HG03439 (cell line): ENCODE data around the gene IFT20.

Experiments
- ATAC-seq: cut with Tn5 transposase; IDR thresholded peaks from one replicate; pipeline ENCODE4 v1.9.1; 2021; ENCODE audit warnings: mild to moderate bottlenecking, moderate library complexity; ENCODE audit not compliant: unreplicated experiment

Gene IFT20

DNA sequence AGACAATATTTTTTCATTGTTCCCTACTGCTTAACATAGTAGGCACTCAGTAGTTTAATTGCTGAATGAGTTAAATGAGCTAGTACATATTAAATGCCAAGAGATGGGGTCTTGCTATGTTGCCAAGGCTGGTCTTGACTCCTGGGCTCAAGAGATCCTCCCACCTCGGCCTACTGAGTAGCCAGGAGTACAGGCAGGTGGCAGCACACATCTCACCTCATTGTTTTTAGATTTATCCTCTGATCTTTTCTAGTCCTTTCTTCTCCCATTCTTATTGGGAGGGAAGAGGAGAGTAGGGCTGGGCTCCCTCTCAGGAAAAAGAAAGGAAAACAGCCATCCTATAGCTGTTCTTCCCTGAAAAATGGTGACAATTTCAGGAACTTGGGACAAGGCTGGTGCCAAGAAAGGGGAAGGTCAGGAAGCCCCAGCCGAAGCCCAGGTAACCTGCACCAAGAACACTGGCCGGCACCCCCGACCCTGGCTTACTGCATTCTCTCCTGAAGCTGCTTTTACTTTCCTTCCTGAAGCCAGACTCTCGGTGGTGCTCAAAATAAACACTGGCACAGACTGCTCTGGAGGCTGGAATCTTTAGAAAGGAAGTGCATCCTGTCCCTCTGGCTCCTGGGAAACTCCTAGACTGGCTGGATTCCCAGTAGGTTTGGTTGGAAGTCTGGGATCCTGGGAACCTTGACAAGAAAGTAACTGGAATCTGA, 2.9 kb upstream of the IFT20 start:
- no peak for ATAC-seq

DNA sequence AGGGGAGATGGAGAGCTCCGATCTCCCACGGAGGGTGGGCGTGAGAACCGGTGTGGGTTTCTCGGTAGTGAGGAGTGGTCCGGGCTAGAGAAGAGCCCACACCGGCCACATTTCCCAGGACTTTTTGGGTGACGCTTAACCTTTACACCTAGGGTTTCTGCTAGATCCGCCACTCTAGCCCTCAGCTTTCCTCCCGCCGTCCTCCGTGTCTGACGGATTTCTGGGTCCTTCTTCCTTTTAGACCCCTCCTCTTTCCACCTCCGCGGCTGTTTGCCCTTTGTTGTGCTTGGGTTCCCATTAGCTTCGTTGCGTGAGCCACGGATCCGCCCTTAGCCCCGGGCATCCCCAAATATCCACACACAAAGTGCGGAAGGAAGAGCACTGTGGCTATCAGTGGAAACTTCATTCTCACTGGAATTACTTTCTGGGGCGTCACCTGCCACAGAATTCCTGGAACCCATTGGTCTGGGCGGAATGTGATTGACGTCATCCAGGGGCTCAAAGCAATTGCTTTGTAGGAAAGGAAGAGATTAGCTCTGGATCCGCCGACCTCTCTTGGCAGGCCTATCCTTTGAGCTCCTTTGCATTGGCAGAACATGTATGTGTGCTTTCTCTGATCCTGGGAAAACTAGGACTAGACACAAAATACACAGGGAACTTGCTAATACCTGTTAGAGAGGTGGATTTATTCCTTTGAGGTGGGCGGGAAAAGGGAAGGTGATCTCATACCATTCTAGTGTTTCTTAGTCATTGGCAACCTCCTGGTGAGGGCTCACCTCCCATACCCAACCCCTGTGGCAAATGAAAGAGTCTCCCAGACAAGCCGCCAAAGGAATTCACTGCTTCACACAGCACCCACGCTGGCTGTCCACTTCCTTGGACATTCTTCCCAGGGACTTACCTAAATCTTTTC, 943 bp upstream of the IFT20 start:
- no peak for ATAC-seq

DNA sequence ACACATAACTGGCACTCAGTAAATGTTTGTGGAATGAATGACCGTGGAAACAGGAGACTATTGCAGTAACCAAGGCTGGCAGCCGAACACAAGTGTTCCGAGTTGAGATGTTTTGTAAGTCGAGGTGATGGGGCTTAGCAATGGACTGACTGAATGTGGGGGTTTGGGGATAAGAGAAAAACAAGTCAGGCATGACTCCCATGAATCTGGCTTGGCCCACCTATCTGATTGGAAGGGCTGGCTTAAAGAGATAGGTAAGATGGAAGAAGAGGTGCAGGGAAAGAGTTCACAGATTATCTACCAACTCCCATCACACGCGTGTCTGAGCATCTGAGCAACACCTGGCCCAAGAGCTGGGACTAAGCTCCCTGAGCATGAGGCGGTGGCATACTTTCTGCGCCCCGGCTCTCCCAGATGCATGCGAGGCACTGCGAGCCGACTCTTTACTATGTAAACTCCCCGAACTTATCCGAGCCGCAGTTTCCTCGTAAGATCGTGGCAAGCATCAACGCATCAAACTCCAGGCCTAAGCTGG, 539 bp downstream of the IFT20 start:
- ATAC-seq = no peak

DNA sequence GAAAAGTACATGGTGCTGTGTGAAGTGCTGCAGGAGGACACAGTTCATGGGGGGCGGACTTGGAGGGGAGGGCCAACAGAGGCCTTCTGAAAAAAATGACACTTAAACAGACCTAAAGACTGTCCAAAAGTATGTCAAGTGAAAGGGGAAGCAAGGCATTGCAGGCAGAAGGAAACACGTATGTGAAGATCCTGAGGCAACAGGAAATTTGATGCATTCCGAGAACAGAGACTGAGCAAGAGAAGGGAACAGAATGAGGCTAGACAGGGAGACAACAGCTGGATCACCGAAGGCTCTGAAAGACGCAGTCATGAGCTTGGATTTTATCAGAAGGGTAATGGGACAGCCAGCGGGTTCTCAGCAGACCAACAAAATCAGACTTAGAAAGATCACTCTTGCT, 1.1 kb downstream of the IFT20 start:
- ATAC-seq = no peak

DNA sequence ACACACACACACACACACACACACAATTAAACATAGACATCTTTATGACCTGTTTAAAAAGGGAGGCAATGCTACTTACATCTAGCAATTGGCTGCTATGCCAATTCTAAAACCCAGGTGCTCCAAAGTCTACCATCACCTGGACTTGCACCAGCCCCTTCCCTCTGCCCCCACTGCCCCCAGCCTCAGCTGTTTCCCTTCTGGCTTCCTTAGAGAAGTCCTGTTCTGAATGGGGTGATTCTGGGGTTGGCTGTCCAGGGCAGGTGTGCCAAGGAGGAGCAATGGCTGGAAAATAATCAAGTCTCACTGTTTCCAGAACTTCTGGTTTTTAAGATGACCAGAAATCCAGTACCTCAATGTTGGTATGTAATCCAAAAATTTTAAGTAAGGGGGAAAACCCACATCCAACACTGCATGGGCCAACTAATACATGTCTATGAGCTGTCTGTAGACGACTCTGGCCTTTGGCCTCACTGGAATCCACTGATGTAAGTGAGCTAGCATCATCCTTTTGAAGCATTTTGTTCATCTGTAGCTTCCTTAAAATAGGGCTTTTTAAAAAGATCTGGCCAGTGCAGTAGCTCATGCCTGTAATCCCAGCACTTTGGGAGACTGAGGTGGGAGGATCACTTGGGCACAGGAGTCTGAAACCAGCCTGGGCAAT, 2.1 kb downstream of the IFT20 start:
- no peak for ATAC-seq

DNA sequence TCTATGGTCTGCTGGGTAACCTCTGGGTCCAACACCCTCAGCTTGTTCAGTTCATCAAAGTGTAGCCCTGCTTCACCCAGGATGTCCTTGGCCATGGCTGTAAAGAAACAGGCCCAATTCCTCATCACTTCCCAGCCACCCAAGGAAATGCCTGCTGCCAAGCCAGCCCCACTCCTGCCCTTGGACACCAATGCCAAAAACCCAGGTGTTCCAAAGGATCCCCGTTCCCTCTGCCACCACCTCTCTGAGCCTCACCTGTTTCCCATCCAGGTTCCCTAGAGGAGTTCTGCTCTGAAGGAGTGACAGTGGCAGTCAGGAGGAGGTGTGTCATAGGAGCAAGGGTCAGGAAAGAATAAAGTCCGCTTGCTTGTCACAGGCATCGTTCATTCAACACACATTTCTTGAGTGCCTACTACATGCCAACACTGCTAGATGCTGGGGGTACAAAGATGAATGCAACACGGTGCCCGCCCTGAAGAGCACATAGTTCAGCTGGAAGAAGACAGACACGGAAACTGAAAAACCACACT, 3.3 kb downstream of the IFT20 start:
- no peak for ATAC-seq

DNA sequence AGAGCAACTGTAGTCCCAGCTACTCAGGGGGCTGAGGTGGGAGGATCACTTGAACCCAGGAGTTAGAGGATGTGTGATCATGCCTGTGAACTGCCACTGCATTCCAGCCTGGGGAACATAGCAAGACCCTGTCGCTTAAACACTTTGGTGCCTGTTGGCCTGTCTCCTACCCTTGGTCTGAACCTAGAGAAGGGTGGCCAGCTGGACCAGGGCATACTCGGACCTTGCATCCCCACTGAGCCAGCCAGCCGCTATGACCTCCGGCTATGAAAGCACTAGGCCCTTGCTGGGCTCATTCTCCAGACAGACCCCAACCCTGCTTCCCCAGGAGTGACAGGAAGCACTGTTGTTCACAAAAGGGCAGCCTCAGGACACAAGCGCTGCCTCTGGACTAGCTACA, 4.6 kb downstream of the IFT20 start:
- ATAC-seq = no peak

DNA sequence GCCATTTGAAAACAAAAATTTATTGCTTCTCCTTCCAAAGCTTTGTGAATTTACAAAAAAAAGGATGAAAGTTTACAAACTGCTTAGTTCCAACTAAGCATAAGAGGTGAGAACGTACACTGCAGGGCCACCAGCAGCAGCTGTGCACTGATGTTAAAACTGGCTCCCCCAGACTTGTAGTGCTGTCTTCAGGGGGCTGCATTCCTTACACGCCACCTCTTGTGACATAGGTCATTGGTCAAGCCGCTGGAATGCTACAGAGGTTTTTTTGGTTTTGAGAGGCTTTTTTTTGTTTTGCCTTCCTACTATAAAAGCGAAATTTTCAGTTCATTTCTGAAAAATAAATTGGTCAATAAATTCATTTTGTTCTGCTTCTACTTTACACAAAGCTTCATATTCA, 6.9 kb downstream of the IFT20 start:
- ATAC-seq = no peak

DNA sequence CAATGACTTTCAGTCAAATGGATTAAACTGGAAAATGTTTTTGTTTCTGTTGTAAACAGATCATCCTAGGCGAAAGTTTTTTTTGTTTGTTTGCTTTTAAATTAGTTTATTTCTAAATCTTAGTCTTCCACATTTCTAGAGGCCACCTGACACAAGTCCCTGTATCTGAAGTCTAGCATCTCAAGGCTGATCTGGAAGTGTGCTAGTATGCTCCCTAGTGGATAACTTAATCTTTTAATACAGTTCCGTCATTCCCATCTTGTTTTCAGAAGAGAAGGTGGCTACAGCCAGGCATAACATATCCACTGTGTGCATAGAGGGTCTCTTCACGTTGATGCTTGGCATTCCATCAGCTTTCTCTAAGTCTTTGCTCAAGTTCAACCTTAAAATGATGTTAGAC, 7.6 kb downstream of the IFT20 start:
- no peak for ATAC-seq

DNA sequence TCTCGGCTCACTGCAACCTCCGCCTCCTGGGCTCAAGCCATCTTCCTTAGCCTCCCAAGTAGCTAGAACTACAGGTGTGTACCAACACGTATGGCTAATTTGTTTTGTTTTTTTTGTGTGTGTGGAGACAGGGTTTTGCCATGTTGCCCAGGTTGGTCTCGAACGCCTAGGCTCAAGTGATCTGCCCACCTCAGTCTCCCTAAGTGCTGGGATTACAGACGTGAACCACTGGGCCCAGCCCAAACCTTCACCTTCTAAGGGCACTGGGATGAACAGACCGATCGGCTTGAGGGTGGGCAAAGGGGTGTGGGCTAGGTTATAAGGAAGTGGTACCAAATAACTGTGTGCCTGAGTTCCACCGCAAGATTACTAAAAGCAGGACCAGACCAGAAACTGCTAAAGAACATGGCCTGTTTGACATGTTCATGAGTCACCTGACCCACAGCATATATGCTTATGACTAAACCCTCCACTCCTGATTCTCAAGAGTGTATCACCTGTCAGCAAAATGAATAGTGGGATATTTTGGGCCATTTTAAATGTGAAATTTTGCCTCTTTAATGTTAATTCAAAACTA, 8.2 kb downstream of the IFT20 start:
- no peak for ATAC-seq

DNA sequence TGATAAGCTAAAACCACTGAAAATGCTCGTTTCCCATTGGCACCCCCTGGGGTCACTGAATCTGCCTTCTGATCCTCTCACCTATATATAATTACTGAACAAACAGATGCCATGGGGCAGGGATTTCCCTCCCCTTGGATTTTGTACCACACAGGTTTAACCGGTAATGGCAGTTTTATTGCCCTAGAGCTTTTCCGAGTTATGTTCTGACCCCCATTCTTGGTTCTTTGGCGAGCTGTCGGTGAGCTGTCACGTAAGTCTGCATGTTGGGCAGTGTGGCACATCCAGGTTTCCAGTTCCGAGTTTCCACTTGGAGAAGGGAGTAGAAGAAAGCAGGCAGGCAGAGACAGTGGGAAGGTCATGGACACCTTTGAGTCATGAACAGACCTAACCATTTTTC, 9.2 kb downstream of the IFT20 start:
- ATAC-seq = no peak

DNA sequence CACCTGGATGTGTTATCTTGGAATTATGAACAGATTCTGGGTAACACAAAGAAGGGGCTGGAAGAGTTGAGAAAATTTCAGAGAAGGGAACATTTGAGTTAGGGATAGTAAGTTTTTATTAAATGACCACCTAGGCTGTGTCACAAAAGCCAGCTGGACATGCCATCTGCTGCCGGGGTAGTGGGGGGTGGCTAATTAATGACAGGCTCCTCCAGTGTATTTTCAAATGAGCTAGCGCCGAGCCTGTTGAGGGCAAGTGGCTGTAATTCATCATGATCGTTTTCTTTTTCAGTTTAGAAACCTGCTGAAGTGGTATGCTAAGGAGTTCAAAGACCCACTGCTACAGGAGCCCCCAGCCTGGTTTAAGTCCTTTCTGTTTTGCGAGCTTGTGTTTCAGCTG, 10.1 kb downstream of the IFT20 start:
- no peak for ATAC-seq

DNA sequence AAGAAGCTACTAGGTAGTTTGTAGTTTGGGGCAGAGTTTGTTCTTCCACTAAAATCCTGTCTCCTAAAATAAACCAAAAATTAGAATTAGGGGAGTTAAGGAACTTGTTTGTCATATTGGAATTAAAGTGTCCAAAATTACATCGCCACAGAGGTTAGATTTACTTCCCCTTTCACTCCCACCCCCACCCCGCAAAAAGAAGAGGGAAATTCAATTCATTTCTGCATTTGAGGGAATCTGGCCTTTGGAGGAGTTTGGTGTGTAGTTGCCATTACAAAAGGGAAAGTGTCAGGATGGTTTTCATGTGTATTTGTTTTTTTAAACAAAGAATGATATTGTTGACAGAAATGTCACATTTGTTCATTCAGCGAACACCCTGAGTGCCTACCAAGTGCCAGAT, 10.5 kb downstream of the IFT20 start:
- no peak for ATAC-seq

DNA sequence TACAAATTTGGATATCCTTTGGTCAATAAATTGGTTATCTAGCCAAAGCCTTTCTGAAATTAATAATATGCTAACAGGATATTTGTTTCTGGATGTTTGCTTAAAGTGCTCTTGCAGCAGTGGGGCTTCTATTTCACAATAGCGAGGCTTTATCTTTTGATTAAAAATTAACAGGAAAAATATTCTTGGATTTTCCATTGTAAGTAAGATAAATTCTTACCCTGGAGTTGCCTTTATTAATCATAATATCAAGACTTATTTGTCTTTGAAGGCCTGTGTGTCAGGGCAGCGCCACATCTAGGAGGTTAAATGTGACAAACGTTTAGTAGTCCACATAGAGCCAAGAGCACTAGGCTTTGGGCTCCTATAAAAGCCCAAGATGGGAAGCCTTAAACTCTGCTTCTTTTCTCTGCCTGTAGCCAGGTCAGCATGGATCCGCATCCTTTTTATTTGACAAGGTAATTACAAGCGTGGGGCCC, 11.0 kb downstream of the IFT20 start:
- ATAC-seq = no peak

DNA sequence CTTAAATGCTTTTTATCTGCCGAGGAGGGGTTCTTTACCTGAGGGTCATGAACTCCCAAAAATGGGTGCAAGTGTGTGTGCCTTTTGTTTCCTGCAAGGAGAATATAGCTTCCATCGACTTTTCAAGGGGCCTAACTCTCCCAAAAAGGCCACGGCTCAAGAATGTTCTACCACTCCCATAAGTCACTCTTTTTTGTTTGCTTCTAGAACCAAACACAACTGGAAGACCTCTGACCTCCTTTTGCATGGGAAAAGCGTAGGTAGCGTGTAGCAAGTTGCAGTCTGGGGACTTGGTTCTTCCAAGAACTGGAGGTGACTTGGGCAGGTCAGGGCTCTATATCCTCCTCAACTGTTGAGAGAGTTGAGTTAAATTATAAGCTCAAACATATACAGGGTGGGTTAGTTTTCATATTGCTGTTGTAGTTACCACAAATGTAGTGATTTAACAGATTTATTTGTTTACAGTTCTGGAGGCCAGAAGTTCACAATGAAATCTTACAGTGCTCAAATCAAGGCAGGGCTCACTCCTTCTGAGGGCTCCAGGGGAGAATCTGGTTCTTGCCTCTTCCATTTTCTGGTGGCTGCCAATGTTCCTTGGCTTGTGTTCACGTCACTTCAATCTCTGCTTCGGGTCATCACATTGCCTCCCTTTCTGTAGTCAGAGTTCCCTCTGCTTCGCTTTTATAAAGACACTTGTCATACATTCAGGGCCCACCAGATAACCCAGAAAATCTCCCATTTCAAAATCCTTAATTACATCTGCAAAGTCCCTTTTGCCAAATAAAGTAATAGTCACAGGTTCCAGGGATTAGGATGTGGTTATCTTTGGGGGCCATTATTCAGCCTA, 14.8 kb downstream of the IFT20 start:
- no peak for ATAC-seq

DNA sequence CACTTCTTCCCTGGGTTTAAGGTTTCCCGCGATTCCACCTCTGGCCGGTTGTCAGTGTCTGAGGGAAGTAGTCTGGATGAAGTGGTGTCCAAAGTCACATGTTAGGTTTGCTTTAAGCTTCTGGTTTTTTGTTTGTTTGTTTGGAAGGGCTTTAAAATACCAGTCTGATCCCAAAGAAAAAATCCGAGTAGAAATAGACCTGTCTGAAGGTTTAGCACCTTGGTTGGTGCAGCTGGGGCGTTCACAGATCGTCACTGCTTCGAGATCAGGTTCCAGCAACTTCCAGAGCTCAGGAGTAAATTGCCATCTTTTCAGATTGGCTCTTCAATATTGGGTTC, 15.7 kb downstream of the IFT20 start:
- no peak for ATAC-seq

DNA sequence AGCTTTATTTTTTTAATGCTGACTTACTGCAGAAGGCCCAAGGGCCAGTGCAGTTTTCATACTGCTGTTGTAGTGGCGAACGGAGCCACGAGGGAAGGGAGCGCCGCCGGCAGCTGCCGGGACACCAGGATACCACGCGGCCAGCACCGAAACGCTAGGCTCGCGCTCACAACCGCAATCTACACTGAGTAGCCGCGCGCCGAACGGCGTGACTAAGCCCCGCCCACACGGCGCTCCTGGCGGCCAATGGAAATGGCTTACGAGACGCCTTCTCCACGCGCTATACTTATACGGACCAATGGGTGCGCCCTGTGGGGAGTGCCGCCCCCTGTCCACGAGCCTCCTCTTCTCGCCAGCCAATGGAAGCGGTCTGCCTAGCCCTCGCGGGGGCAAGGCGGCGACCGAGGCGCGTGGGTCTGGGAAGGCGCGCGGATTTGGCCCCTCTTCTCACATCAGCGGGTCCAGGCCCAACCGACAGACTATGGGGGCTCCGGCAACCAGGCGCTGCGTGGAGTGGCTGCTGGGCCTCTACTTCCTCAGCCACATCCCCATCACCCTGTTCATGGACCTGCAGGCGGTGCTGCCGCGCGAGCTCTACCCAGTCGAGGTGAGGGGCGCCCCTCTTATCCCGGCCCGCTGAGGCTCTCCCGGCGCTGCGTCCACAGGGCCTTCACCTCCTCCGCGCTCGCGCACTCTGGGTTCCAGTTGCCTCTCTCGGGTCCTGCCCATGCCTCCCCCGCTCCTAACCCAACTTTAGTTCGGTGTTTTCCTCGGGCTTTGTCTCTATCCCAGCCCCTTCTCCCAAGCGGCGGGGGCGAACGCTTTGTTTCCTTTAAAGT, 16.3 kb downstream of the IFT20 start, which contains the start of gene TMEM97:
TMEM97 (plus strand) TSS at position 442 of the 839 bp plus-strand sequence; CDS start at position 482, 40 bp downstream.
- peak; percentile 86 for ATAC-seq

DNA sequence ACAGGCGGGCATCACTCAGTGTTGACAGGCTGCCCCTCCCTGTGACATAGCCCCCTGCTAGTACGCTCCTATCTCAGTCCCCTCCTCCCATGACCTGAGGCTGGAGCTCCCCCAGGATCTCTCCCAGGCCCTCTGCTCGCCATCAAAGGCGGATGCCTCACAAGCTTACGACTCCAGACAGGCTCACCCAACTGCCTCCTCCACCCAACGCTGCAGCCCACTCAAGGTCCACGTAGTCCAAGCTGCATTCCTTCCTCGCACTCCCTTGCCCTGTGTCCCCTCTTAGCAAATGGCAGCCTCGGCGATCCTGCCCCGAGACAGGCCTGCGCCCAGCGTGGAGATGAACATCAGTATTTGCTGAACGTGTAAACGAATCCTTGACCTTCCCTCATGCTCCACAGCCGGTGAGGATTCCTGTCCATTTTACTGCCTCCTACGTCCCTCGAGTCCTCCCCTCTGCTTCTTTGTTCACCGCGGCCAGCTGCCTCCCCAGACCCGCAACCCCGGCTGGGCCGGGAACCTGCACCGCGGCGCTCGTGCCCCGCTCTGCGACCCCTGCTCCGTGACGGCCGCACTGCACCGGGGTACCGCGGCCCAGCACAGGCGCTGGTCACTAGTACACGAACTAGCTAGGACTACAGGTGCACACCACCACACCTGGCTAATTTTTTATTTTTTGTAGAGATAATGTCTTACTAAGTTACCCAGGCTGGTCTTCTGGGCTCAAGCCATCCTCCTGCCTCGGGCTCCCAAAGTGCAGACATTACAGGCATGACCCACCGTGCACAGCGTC, 17.1 kb downstream of the IFT20 start:
- peak; percentile 4 for ATAC-seq
